Fibroblast of villous mesenchyme (primary cell): ENCODE measurements around the gene PTPRC. TPM values are rescaled to one million over a fixed set of nuclear protein-coding genes. Genes with fewer than 3 reads are reported as not detected.

Experiments
- DNase-seq: peaks from one replicate; pipeline ENCODE4 v3.0.0-alpha.2; 2010; ENCODE audit warnings: low read depth
- H3K4me3 ChIP-seq: 2 replicates; pipeline ENCODE4 v1.5.1; 2011; ENCODE audit warnings: low read depth, mild to moderate bottlenecking, low read length
- CTCF ChIP-seq: IDR thresholded peaks from 2 replicates; pipeline ENCODE4 v1.5.1; 2012; ENCODE audit warnings: low read depth, mild to moderate bottlenecking, low read length; ENCODE audit not compliant: insufficient read depth
- total RNA-seq: library from RNA; depleted of rRNA; stranded (reverse); fragments of >200 nt; gene quantifications from 2 replicates; pipeline ENCODE4 v1.2.3, GENCODE V29; 2012

PTPRC gene
- total RNA-seq, 1 donor = 3.5 TPM

DNA sequence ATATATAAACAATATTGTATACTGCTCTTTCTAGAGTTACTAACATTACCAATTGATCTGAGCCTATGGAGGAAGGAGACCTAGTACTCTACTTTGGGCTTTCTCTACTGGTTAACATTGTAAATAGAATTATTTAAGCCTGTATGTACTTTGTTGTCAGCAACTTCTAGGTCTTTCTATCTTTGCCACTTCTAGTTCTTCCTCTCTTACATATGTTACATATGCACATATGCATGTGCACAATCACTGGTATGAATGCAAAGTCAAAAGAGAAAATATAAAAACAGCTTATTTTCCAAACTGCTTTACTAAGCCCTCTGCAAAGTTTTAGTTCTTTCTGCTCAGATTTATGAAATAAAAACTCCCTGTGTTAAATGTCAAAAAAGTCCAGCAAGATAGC, 84.3 kb downstream of the PTPRC start:
- DNase-seq = no peak
- no peak for TF ChIP-seq CTCF
- no peak overlapping the region for H3K4me3 ChIP-seq

DNA sequence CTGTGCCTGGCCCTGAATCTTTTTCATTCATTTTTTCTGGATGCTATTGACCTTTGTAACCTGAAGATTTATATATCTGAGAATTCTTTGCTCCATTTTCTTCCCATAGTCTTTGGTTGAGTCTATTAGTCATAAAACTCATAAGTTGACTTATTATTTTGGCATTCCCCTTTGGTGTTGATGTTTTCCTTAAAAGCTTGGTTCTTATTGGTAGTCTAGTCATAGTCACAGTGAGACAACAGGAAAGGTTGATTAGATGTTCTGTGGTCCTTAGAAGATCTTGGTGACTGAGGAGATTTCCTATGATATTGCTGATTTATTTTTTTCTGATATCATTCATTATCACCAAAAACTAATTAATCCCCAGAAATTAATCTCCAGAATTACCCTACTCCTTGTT, 86.2 kb downstream of the PTPRC start:
- H3K4me3 ChIP-seq = no peak overlapping the region
- no peak for DNase-seq
- TF ChIP-seq CTCF = no peak

GRCh38 chr1:198726455-198726854, 87.6 kb downstream of the PTPRC start:
- TF ChIP-seq CTCF = no peak
- no peak for DNase-seq
- no peak overlapping the region for H3K4me3 ChIP-seq

GRCh38 chr1:198729195-198729863, 90.5 kb downstream of the PTPRC start:
- DNase-seq = no peak
- no peak for TF ChIP-seq CTCF
- H3K4me3 ChIP-seq = no peak overlapping the region

DNA sequence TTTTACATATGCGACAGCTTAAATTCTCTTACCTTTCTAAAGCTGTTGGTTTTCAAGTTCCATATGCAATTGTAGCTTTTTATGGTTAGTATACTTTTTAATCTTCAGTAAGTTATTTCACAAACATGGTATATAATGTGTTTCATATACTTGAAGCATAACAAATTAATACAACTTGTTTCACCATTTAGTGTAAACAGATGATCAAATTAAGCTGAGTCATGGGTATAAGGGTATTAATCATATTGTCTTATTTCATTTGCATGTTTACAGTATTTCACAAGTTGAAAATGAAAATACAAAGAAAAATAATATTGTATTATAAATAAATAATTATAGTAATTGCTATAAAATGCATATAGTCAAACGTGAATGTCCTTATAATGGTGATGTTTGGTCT, 92.1 kb downstream of the PTPRC start:
- DNase-seq = no peak
- H3K4me3 ChIP-seq = no peak overlapping the region
- TF ChIP-seq CTCF = no peak

DNA sequence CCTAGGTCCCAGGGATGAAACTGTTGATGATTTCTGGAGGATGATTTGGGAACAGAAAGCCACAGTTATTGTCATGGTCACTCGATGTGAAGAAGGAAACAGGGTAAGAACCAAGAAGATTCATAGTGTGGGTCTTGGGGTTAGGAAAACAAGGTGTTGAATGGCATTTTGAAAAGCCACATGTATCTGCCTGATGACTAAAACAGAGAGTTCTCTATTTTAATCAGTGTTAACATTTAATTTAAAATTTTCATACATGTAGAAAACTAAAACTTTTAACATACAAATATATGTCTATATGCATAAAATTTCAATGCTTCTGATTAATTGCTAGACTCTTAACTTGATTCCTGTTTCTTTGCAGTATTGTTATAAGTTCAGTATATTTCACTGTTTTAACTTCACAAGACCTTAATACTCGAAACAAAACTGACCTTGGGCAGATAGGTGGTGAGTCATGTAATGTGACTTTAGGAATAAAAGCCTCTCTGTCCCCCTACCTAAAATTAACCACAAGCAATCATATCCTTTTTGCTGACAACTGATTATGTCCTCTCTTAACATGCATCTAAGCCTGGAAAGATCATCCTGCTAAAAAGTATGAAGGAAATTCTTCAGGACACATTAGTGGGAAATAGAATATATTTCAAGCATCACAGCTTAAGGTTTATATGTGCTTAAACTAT, 95.6 kb downstream of the PTPRC start:
- TF ChIP-seq CTCF = no peak
- DNase-seq = no peak
- no peak overlapping the region for H3K4me3 ChIP-seq

- no peak for TF ChIP-seq CTCF
- DNase-seq = no peak
- no peak overlapping the region for H3K4me3 ChIP-seq
These were observed 102.9 kb downstream of the PTPRC start for GRCh38 chr1:198741744-198742143.
